Lower leg skin (tissue), 3 donors: ENCODE data around the gene PLA2G4F.

Experiments
- CTCF ChIP-seq, 3 donors: fragments of 450-650 bp; IDR thresholded peaks; one replicate each; pipeline ENCODE4 v1.5.1; 2016; ENCODE audit warnings: antibody characterized with exemption in 3 of 3, mild to moderate bottlenecking in 3 of 3, moderate library complexity in 2 of 3
- POLR2A ChIP-seq, 2 donors: fragments of 450-650 bp; IDR thresholded peaks; one replicate each; pipeline ENCODE4 v1.6.1; 2016 to 2017; ENCODE audit warnings: antibody characterized with exemption in 2 of 2, mild to moderate bottlenecking in 1 of 2, moderate library complexity in 1 of 2

- no peak for TF ChIP-seq CTCF (IDR thresholded peaks at IDR 0.05)
- no peak for TF ChIP-seq POLR2A (IDR thresholded peaks at IDR 0.05)
Observed at GRCh38 chr15:42101861-42102260, 54.6 kb downstream of the PLA2G4F start.
